Upper lobe of right lung (tissue), 1 donor: ENCODE measurements around the gene GP1BB. TPM values are rescaled to one million over a fixed set of nuclear protein-coding genes. Genes with fewer than 3 reads are reported as not detected.

ENCODE experiments used
- ATAC-seq: fragments of 200-7000 bp; cut with Tn5 transposase; one replicate; pipeline ENCODE4 v1.9.1; 2020; ENCODE audit warnings: mild to moderate bottlenecking, moderate library complexity
- DNase-seq: peaks from one replicate; pipeline ENCODE4 v3.0.0-alpha.2; 2020
- H3K27ac ChIP-seq: fragments of 200-600 bp; one replicate; pipeline ENCODE4 v1.8.0; 2022
- H3K27me3 ChIP-seq: fragments of 200-600 bp; one replicate; pipeline ENCODE4 v1.8.0; 2022; ENCODE audit warnings: mild to moderate bottlenecking
- H3K36me3 ChIP-seq: fragments of 200-600 bp; one replicate; pipeline ENCODE4 v1.8.0; 2022
- H3K4me1 ChIP-seq: fragments of 200-600 bp; one replicate; pipeline ENCODE4 v1.8.0; 2022
- H3K4me3 ChIP-seq: fragments of 200-600 bp; one replicate; pipeline ENCODE4 v1.8.0; 2022; ENCODE audit warnings: mild to moderate bottlenecking
- H3K9me3 ChIP-seq: fragments of 200-600 bp; one replicate; pipeline ENCODE4 v1.8.0; 2022
- CTCF ChIP-seq: fragments of 200-600 bp; IDR thresholded peaks from one replicate; pipeline ENCODE4 v1.8.0; 2022; ENCODE audit warnings: antibody characterized with exemption
- intact Hi-C: fragments of 100-400 bp; cut with DNase I; formaldehyde crosslinking; loops from one replicate; pipeline ENCODE4 v1.11.0; 2022
- total RNA-seq: library from RNA; stranded (reverse); fragmentation: NEBNext Ultra II Directional; extraction: Animal tissue kit (Norgen Biotek cat#: 25700); gene quantifications from one replicate; pipeline ENCODE4 v1.2.1, GENCODE V29; 2021
- donor health status: DM: no; HTN: yes; CAD: no; lungs with severe emphysema.

GP1BB gene
- total RNA-seq, 1 donor from 2014 or later: 1.3 TPM

DNA sequence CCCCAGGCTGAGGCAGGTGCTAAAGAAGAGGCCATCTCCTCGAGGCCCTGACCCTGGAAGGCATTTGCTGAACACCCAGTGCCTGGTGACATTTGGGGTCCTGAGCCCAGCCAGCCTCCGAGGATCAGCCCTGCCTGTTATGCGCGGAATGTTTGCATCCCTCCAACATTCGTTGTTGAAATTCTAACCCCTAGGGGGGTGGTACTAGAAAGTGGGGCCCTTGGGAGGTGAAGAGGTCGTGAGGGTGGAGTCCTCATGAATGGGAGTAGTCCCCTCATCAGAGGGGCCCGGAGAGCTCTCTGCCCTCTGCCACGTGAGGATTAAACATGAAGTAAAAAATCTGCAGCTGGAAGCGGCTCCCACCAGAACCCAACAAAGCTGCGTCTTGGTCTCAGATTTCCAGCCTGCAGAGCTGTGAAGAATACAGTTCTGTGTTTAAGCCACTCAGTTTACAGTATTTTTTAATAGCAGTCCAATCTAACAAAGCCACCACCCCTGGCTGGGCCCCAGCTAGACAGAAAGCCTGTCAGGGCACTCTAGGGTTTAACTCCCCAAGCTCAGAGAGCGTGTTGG, 44.3 kb upstream of the GP1BB start:
- ATAC-seq: no peak
- Histone ChIP-seq H3K27ac (no peak overlapping the region), H3K4me3 (no peak overlapping the region), H3K4me1 (no peaks in the 10 kb centered on the region), H3K9me3 (no peaks in the 10 kb centered on the region), H3K27me3 (peaks cover 10% of the 10 kb centered on the region), H3K36me3 (no peaks in the 10 kb centered on the region)
- no peak for TF ChIP-seq CTCF
- DNase-seq: no peak
- intact Hi-C loops: no loop called here

DNA sequence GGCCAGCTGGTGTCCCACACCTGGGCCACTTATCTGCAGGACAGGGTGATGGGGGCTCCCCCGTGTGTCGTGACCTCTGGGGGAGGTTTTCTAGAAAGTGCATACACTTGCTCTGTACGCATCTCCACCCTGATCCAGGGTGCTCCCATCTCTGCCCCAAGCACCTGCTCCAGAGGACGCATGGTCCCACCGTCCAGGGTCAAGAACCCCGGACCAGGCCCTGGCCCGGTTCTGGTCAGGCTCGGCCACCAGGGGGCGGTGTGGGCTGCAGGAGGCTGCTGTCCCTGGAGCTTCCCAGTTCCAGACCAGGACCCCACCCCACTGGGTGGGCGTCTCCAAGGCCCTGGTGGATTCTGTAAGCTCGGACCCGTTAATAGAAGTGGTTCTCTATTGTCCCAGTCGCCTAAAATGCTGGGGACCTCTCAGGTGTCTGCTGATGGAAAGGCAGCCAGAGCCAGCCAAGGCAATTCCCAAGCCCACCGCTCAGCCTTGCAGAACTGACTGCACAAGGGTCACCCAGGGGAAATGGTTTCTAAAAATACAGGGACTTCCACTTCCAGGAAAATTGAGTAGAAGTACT, 43.7 kb upstream of the GP1BB start:
- peak; percentile 89 for TF ChIP-seq CTCF
- intact Hi-C loops: no loop called here
- peaks cover 10% of the 10 kb centered on the region for H3K27me3 ChIP-seq
- ATAC-seq: peak; percentile 93
- no peak overlapping the region for H3K27ac ChIP-seq
- no peaks in the 10 kb centered on the region for H3K4me1 ChIP-seq
- no peaks in the 10 kb centered on the region for H3K9me3 ChIP-seq
- H3K36me3 ChIP-seq: no peaks in the 10 kb centered on the region
- peak; percentile 82 for DNase-seq
- no peak overlapping the region for H3K4me3 ChIP-seq

GRCh38 chr22:19680287-19680881, 43.0 kb upstream of the GP1BB start:
- Histone ChIP-seq H3K27ac (no peak overlapping the region), H3K4me3 (no peak overlapping the region), H3K9me3 (no peaks in the 10 kb centered on the region), H3K36me3 (no peaks in the 10 kb centered on the region), H3K27me3 (peaks cover 10% of the 10 kb centered on the region), H3K4me1 (no peaks in the 10 kb centered on the region)
- ATAC-seq (no peak), DNase-seq (no peak)
- intact Hi-C loops: no loop called here
- TF ChIP-seq CTCF: no peak

DNA sequence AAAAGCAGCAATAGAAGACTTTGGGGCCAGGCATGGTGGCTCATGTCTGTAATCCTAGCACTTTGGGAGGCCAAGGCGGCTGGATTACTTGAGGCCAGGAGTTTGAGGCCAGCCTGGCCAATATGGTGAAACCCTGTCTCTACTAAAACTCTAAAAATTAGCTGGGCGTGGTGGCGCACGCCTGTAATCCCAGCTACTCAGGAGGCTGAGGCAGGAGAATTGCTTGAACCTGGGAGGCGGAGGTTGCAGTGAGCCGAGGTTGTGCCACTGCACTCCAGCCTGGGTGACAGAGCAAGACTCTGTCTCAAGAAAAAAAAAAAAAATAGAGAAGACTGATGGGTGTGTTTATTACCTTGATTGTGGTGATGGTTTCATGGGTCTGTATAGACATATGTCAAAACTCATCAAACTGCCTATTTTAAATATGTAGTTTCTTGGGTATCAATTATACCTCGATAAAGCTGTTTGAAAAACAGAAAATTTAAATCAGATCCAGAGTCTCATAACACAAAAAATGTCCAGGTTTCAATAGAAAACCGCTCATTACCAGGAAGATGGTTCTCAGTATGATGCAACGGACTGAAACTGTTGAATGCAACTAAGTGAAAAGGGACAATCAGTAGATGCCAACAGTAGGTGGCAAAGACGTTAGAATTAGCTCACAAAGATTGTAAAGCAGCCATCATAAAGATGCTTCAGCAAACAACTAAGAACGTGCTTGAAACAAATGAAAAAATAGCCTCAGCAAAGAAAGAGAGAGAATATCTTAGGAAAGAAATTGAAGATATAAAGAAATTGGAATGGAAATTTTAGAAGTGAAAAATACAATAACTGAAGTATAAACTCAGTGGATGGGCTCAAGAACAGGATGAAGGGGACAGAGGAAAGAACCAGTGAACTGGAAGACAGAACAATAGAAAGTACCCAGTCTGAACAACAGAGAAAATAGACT, 42.2 kb upstream of the GP1BB start:
- ATAC-seq: no peak
- intact Hi-C loops: no loop called here

More for the DNA sequence above, 42.2 kb upstream of the GP1BB start:
- H3K36me3 ChIP-seq: no peaks in the 10 kb centered on the region
- H3K4me3 ChIP-seq: no peak overlapping the region
- DNase-seq: no peak
- no peaks in the 10 kb centered on the region for H3K9me3 ChIP-seq
- no peak overlapping the region for H3K27ac ChIP-seq
- peaks cover 10% of the 10 kb centered on the region for H3K27me3 ChIP-seq
- TF ChIP-seq CTCF: no peak
- no peaks in the 10 kb centered on the region for H3K4me1 ChIP-seq
